Measurements from ENCODE around the gene C19orf38. TPM values are rescaled to one million over a fixed set of nuclear protein-coding genes. Genes with fewer than 3 reads are reported as not detected.

Gene C19orf38
- total and polyA plus RNA-seq, 2 donors (not counting 3 experiments of a cell fraction or from before 2014, with no cell fraction given) = not detected

DNA sequence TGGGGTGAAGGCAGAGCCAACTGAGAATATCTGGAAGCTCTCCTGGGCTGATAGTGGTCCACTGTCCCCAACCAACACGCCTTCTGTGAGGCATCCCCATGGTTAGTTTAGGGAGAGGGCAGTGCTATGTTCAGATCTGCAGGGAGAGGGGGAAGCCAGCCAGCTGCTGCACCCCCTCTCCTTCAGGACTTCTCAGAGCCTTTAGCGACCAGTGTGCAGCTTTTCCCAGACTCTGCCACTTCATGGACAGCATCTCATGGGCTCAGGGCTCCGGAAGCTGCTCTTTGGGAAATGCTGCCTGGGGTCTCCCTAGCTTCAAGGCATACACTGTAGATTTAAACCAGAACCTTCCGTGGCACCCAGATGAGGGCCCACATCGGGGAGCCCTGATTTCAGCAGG, 45.7 kb upstream of the C19orf38 start:
- ChIA-PET CTCF (no interaction called here), POLR2A (no interaction called here)
- dilution Hi-C loops (cut with MboI; ENCODE audit: extremely low pct_ligation_motif_present, low sequenced_read_pairs) = no loop called here
- DNase-seq (ENCODE audit: low read depth, low spot score) (no peak), FAIRE-seq (no peak)
- Histone ChIP-seq H4K20me1 (replicated peaks; ENCODE audit: control insufficient read depth, extremely low read depth, insufficient read depth, low read length) (no peaks in the 10 kb centered on the region), H3K27ac (ENCODE audit: insufficient read depth, low read depth, low read length) (no peak overlapping the region), H3K9me3 (replicated peaks; ENCODE audit: control insufficient read depth, insufficient read depth, low read length) (no peaks in the 10 kb centered on the region), H3K36me3 (ENCODE audit: control insufficient read depth in 2 of 2, extremely low read depth in 1 of 2, insufficient read depth in 2 of 2, low read length in 2 of 2) (peaks cover 12 to 43% of the 10 kb centered on the region in 2 experiments), H3K9ac (replicated peaks; ENCODE audit: extremely low read depth, insufficient read depth, low read length) (no peak overlapping the region), H3K4me3 (replicated peaks in 1 of 3; ENCODE audit: insufficient read depth in 1 of 3, low read depth in 1 of 3, low read length in 3 of 3) (no peak overlapping the region), H3K9me1 (replicated peaks; ENCODE audit: control insufficient read depth, extremely low read depth, insufficient read depth, low read length) (no peaks in the 10 kb centered on the region), H3K4me1 (ENCODE audit: control insufficient read depth, extremely low read depth, insufficient read depth, low read length) (no peaks in the 10 kb centered on the region), H2AFZ (ENCODE audit: low read depth, low read length) (no peak overlapping the region), H3K27me3 (ENCODE audit: control insufficient read depth in 2 of 2, insufficient read depth in 2 of 2, low read length in 2 of 2) (no peaks in the 10 kb centered on the region), H3K79me2 (ENCODE audit: control insufficient read depth, insufficient read depth, low read length) (no peaks in the 10 kb centered on the region), H3K4me2 (ENCODE audit: insufficient read depth, low read length) (no peak overlapping the region)
- TF ChIP-seq MYC (IDR thresholded peaks at IDR 0.05; ENCODE audit: low read depth, low read length) (no peak), EZH2 (IDR thresholded peaks at IDR 0.05; ENCODE audit: borderline replicate concordance, low read depth, low read length, severe bottlenecking) (no peak), POLR2AphosphoS5 (IDR thresholded peaks at IDR 0.05; ENCODE audit: insufficient read depth, low read depth, low read length) (no peak), FOS (IDR thresholded peaks at IDR 0.05; ENCODE audit: borderline replicate concordance, insufficient read depth, low read length) (no peak), GATA2 (IDR thresholded peaks at IDR 0.05; ENCODE audit: insufficient read depth, insufficient read length, low read depth, low read length) (no peak), JUN (IDR thresholded peaks at IDR 0.05; ENCODE audit: borderline replicate concordance, insufficient read depth, insufficient read length, low read depth) (no peak), POLR2A (IDR thresholded peaks at IDR 0.05; ENCODE audit: low read depth, low read length) (no peak)
- TF ChIP-seq, protein P1, sequence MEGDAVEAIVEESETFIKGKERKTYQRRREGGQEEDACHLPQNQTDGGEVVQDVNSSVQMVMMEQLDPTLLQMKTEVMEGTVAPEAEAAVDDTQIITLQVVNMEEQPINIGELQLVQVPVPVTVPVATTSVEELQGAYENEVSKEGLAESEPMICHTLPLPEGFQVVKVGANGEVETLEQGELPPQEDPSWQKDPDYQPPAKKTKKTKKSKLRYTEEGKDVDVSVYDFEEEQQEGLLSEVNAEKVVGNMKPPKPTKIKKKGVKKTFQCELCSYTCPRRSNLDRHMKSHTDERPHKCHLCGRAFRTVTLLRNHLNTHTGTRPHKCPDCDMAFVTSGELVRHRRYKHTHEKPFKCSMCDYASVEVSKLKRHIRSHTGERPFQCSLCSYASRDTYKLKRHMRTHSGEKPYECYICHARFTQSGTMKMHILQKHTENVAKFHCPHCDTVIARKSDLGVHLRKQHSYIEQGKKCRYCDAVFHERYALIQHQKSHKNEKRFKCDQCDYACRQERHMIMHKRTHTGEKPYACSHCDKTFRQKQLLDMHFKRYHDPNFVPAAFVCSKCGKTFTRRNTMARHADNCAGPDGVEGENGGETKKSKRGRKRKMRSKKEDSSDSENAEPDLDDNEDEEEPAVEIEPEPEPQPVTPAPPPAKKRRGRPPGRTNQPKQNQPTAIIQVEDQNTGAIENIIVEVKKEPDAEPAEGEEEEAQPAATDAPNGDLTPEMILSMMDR (IDR thresholded peaks at IDR 0.05; ENCODE audit: extremely low read depth in 1 of 2, insufficient read depth in 1 of 2, low read depth in 1 of 2, low read length in 2 of 2) = no peak
- TF ChIP-seq, protein P2, sequence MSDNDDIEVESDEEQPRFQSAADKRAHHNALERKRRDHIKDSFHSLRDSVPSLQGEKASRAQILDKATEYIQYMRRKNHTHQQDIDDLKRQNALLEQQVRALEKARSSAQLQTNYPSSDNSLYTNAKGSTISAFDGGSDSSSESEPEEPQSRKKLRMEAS (IDR thresholded peaks at IDR 0.05; ENCODE audit: insufficient read depth, insufficient read length) = no peak
- BruUV-seq (replicated peaks) = no TSS peak
- intact Hi-C loops (cut with micrococcal nuclease) = no loop called here

Measured in endothelial cell of umbilical vein (primary cell).